ENCODE data around the gene MTHFD2L.

Gene MTHFD2L

GRCh38 chr4:74292111-74292870 is 134.4 kb downstream of the MTHFD2L start:
- DNase-seq = no peak
- intact Hi-C loops (cut with DNase I) = no loop called here

DNA sequence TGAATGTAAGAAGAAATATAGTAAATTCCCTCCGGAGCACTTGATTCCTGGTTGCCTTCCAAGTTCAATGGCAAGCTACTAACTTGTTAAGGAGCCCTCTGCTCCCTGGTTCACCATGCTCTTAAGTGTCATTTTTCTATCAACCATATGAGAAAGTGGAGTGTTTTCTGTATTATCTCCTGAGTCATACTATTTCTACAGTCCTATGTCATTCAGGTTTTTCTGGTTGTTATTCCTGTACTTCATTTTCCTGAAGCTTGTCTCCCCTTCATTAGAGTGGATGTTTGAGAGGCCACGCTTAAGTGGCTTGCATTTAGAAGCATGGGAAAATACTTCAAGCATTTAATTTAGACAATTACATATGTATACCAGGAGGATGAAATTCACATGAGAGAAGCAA is 135.6 kb downstream of the MTHFD2L start:
- intact Hi-C loops (cut with DNase I) = no loop called here
- DNase-seq = no peak

DNA sequence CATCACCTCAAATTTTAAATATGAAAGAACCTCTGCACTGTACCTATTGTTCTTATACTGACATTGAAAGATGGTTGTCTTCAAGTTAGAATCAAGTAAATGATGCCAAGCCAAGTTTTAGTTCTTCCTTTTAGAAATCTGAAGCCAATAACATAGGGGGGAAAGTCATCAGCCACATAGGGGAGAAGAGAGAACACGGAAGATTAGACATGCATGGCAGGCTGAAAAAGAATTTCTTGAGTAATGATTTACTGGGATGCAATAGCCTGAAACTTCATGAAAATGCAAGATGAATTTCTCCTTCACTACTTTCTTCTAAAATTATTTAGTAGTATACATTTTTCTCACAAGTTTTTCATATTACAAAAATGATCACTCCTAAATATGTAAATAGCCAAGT is 136.8 kb downstream of the MTHFD2L start:
- no peak for DNase-seq
- intact Hi-C loops (cut with DNase I) = no loop called here

- intact Hi-C loops (cut with DNase I) = no loop called here
- no peak for DNase-seq
These were observed 139.6 kb downstream of the MTHFD2L start for GRCh38 chr4:74297539-74297938.

GRCh38 chr4:74304095-74304625 is 146.2 kb downstream of the MTHFD2L start:
- intact Hi-C loops (cut with DNase I) = no loop called here
- no peak for DNase-seq

- intact Hi-C loops (cut with DNase I) = no loop called here
- no peak for DNase-seq
These were observed 147.1 kb downstream of the MTHFD2L start for GRCh38 chr4:74305000-74305399.

GRCh38 chr4:74307170-74307569 is 149.3 kb downstream of the MTHFD2L start:
- DNase-seq = no peak
- intact Hi-C loops (cut with DNase I) = no loop called here

DNA sequence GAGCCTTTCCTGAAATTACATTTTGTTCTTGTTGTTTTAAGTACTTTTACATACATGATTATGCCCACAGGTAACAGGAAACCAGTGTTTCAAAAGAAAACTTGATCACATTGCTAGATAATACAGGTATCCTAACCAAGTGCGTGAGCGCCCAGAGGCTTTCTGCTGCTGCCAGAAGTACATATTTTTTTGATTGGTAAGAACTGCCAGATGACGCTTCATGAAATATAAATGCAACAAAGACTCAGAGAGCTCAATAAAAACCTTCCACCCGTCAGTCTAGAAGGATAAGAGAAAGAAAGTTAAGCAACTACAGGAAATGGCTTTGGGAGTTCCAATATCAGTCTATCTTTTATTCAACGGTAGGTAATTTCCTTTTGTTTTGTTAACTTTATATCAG is 150.3 kb downstream of the MTHFD2L start, which contains the start of gene EPGN:
TSS of gene EPGN (plus strand) at position 256 of the 400 bp plus-strand sequence. CDS start at position 320, 64 bp downstream.
- no peak for DNase-seq

GRCh38 chr4:74309223-74309622 is 151.3 kb downstream of the MTHFD2L start:
- intact Hi-C loops (cut with DNase I) = no loop called here
- no peak for DNase-seq

More for the DNA sequence above, 150.3 kb downstream of the MTHFD2L start, which contains the start of gene EPGN:
- intact Hi-C loops (cut with DNase I) = no loop called here

- intact Hi-C loops (cut with DNase I) = loop anchor here (2.0 kb wide), 1 partner anchor 123 kb away; no protein-coding TSS in a partner anchor
- DNase-seq = peak in 1 of 10 donors; percentile 12
These were observed 153.9 kb downstream of the MTHFD2L start for GRCh38 chr4:74311696-74312313.

DNA sequence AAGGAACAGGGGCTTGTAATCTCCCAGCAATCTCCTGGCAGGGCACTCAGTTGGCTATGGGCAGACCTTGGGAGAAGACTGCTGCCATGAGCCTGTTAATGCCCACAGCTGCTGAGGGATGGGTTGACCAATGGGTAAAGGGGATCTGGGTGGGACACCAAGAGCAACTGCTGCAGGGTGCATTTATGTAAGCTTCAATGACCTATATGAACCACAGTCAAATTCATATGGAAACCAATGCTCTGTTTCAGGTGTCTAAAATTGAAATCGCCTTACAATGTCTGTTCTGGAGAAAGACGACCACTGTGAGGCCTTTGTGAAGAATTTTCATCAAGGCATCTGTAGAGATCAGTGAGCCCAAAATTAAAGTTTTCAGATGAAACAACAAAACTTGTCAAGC is 156.4 kb downstream of the MTHFD2L start:
- no peak for DNase-seq
- intact Hi-C loops (cut with DNase I) = no loop called here

DNA sequence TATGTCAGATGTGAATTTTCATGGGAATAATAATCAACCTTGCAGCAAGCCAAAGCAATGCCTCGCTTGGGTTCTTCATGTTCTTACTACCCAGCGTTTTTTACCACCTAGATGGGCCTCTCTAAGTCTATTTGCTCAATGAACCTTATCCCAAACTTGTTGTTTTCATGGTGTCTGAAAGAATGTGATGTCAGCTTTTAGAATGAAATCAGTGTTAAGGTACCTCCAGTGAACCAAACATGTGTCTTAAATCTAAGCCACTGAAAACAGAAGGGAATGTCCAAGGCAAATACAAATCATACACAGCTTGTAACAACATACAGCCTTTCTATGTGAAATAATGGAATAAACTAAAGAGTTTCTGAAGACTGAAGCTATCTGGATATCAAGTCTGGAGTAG is 157.0 kb downstream of the MTHFD2L start:
- no peak for DNase-seq
- intact Hi-C loops (cut with DNase I) = no loop called here

DNA sequence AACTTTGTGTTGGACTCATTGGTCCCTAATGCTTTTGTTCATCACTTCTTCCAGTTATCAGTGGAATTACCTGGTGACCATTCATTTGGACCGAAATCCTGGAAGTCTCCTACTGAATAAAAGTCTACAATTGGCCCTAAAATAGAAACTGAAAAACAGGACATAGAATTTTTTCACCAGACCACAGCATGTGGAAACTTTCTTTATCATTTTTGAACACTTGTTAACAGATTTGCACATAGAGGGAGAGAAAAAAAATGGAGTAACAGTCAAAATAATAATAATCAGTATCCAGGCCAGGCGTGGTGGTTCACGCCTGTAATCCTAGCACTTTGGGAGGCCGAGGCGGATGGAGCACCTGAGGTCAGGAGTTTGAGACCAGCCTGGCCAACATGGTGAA is 157.5 kb downstream of the MTHFD2L start:
- intact Hi-C loops (cut with DNase I) = no loop called here
- no peak for DNase-seq

DNA sequence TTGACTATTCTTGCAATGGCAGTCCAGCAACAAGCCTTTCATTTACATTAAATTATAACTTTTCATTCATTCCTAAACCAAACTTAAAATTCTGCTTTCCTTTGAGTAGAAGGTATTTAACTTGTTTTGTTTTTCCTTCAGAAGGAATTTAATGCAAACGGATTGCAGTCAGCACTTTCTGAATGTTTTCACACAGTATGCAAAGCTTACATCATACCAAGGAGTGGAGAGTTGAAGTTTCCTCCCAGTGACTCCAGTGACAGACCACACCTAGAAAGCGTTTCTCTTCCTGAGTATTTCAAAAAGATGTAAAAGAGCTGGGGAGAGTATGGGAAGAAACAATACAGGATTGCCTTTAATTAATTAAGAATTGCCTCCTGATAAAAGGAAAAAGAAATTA is 158.5 kb downstream of the MTHFD2L start:
- no peak for DNase-seq

GRCh38 chr4:74317616-74318246 is 159.8 kb downstream of the MTHFD2L start:
- intact Hi-C loops (cut with DNase I) = no loop called here
- DNase-seq = no peak

More for the DNA sequence above, 158.5 kb downstream of the MTHFD2L start:
- intact Hi-C loops (cut with DNase I) = no loop called here

DNA sequence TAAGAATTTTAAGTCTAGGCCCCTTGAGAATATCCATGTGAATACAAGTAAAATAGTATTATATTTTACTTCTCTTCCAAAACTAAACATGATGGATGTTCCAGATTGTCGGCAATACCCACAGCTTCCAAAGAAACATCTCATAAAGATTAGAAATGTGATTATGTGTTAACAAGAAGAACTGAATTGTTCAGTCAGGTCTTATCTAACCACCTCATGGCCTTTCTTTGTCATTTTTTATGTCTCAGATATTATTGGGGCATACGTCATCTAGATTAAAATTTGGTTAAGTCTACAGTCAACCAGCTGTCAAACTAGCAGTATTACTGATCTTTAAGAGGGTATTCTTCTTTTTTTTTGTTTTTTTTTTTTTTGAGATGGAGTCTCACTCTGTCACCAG is 160.4 kb downstream of the MTHFD2L start:
- DNase-seq = no peak
- intact Hi-C loops (cut with DNase I) = no loop called here

GRCh38 chr4:74319470-74319869 is 161.6 kb downstream of the MTHFD2L start:
- no peak for DNase-seq
- intact Hi-C loops (cut with DNase I) = no loop called here

DNA sequence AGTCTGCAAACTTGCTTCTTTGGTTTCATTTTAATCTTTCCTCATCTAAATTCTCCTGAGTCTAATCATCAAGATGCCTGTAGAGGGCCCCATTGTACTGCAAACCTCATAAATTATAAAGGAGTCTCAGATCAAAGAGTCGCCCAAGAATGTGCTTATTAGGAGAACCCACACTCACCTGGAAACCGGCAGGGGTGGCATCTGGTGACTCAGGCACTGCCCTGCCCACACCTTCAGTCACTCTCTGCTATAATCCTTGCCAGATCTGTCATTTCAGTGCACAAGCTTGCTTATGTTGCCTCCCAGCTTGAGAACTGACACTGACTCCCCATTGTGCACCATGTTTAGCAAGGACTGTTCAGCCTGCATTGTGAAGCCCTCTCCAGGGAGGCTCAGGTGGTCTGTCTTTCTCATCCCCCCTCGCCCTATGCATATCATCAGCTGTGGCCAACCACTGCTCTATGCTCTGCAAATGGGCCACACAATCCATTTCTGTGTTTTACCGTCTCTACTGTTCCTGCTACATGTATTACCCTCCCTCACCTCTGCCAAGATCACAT is 162.7 kb downstream of the MTHFD2L start:
- intact Hi-C loops (cut with DNase I) = loop anchor here (10.0 kb wide), 1 partner anchor 354 kb away; no protein-coding TSS in a partner anchor
- peak in 1 of 10 donors; percentile 47 for DNase-seq

DNA sequence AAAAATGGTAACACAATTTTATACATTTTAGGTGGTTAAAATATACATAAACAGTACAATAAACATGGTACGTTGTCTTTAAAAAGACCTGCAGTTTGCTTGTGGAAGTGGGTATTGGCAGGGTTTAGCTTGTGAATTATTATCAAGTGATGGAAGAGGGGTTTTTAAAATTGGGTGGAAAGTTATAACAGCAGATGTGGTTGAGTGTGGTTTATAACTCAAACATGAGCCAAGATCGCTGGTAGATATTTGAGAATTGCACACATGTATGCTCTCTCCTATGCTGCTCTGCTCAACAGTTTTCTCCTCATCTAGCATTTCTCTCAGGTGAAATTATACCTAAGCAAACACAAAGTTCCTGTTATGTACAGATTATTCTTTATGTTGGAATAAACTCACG is 164.4 kb downstream of the MTHFD2L start:
- DNase-seq = no peak
- intact Hi-C loops (cut with DNase I) = loop anchor here (10.0 kb wide), 1 partner anchor 352 kb away; no protein-coding TSS in a partner anchor

DNA sequence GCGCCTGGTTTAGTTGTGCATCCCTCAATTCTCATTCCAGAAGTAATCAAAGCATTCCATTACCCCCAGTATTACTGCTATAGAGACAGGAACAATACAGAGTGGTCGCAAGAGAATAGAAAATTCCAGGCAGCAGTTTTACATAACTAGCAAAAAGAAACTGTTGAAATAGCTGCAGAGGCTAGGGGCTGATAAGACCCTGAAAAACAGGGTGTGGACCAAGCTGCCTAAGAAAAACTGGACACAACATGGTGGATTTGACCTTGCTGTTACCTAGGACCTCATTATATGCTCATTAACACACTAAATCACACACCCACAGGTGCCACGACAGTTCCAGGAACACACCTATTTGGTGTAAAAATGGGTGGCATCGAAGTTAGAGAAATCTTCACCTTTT is 165.7 kb downstream of the MTHFD2L start:
- DNase-seq = no peak
- intact Hi-C loops (cut with DNase I) = loop anchor here (10.0 kb wide), 1 partner anchor 351 kb away; no protein-coding TSS in a partner anchor

- no peak for DNase-seq
- intact Hi-C loops (cut with DNase I) = loop anchor here (10.0 kb wide), 1 partner anchor 351 kb away; no protein-coding TSS in a partner anchor
These were observed 166.3 kb downstream of the MTHFD2L start for GRCh38 chr4:74324262-74324661.

Data from posterior cingulate gyrus (tissue), 11 donors.